AG04449 (cell line): ENCODE results near the gene SETDB2.
A peak's percentile ranks its signal among the peaks of the same experiment; 100 is the strongest.

Experiments used
- CTCF ChIA-PET: fragments of 350-600 bp; formaldehyde crosslinking; extraction: SDS; loops from one replicate; lab custom pipeline; 2021; ENCODE audit warnings: antibody characterized with exemption; lab: Yijun Ruan, JAX
- POLR2A ChIA-PET: fragments of 400-600, 350-600 bp; formaldehyde crosslinking; extraction: SDS; loops from one replicate; lab custom pipeline; 2020; ENCODE audit warnings: antibody characterized with exemption, inconsistent platforms; lab: Yijun Ruan, JAX
- DNase-seq: peaks from one replicate; pipeline ENCODE4 v3.0.0-alpha.2; 2010; ENCODE audit warnings: low read depth, low spot score
- H3K4me3 ChIP-seq: 2 replicates; pipeline ENCODE4 v1.5.1; 2011; ENCODE audit warnings: low read depth, mild to moderate bottlenecking, control low read depth, low read length
- TF ChIP-seq, protein P1 (sequence below): IDR thresholded peaks from one replicate; pipeline ENCODE4 v1.5.1; 2011; ENCODE audit warnings: mild to moderate bottlenecking, moderate library complexity, low read length, control low read depth, inconsistent platforms; ENCODE audit not compliant: insufficient read depth; ENCODE audit errors: missing control alignments

Gene SETDB2

GRCh38 chr13:49403996-49404702, 39.9 kb upstream of the SETDB2 start:
- TF ChIP-seq, protein P1, sequence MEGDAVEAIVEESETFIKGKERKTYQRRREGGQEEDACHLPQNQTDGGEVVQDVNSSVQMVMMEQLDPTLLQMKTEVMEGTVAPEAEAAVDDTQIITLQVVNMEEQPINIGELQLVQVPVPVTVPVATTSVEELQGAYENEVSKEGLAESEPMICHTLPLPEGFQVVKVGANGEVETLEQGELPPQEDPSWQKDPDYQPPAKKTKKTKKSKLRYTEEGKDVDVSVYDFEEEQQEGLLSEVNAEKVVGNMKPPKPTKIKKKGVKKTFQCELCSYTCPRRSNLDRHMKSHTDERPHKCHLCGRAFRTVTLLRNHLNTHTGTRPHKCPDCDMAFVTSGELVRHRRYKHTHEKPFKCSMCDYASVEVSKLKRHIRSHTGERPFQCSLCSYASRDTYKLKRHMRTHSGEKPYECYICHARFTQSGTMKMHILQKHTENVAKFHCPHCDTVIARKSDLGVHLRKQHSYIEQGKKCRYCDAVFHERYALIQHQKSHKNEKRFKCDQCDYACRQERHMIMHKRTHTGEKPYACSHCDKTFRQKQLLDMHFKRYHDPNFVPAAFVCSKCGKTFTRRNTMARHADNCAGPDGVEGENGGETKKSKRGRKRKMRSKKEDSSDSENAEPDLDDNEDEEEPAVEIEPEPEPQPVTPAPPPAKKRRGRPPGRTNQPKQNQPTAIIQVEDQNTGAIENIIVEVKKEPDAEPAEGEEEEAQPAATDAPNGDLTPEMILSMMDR = no peak
- ChIA-PET POLR2A (no interaction called here), CTCF (no interaction called here)
- H3K4me3 ChIP-seq = no peak overlapping the region
- no peak for DNase-seq

DNA sequence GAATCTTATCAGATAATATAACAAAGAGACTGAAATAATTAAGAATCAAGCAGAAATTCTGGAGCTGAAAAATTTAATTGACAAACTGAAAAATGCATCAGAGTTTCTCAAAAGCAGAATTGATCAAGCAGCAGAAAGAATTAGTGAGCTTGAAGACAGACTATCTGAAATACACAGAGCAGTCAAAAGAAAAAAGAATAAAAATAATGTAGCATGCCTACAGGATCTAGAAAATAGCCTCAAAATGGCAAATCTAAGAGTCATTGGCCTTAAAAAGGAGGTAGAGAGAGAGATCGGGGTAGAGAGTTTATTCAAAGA, 39.4 kb upstream of the SETDB2 start:
- CTCF ChIA-PET = no interaction called here
- TF ChIP-seq, protein P1 = no peak
- no peak for DNase-seq
- POLR2A ChIA-PET = no interaction called here
- no peak overlapping the region for H3K4me3 ChIP-seq

GRCh38 chr13:49407068-49407467, 37.0 kb upstream of the SETDB2 start:
- CTCF ChIA-PET = no interaction called here
- H3K4me3 ChIP-seq = no peak overlapping the region
- POLR2A ChIA-PET = no interaction called here
- TF ChIP-seq, protein P1 = no peak
- peak; percentile 34 for DNase-seq

DNA sequence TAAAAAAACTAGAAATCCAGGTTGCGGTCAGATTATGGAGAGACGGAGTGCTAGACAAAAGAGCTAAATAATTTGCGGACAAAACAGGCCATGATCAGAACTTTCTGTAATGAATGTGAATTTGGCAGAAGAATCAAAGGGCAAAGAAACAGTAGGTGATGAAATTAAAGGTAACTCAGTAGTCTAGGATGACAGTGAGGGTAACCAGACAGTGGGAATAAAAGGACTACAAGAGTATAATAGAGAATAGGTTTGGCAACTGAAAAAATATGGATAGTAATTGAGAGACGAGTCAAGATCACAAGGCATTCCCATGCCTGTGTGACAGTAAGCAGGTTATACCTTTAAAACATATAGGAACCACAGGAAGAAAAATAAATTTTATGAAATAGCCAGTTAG, 36.1 kb upstream of the SETDB2 start:
- no peak for DNase-seq
- CTCF ChIA-PET = no interaction called here
- TF ChIP-seq, protein P1 = no peak
- no peak overlapping the region for H3K4me3 ChIP-seq
- POLR2A ChIA-PET = no interaction called here

- CTCF ChIA-PET = no interaction called here
- TF ChIP-seq, protein P1 = no peak
- POLR2A ChIA-PET = no interaction called here
- H3K4me3 ChIP-seq = no peak overlapping the region
- DNase-seq = no peak
Measured at GRCh38 chr13:49409008-49409407, 35.1 kb upstream of the SETDB2 start.

GRCh38 chr13:49410006-49410405, 34.1 kb upstream of the SETDB2 start:
- no peak overlapping the region for H3K4me3 ChIP-seq
- TF ChIP-seq, protein P1 = no peak
- CTCF ChIA-PET = interaction anchor here (1.2 kb wide), 1 partner anchor 109 kb away, joined by 3 read pairs; no protein-coding TSS in a partner anchor
- POLR2A ChIA-PET = no interaction called here
- DNase-seq = no peak
